ENCODE measurements around the gene AKT1S1.

- TF ChIP-seq CTCF (conservative IDR thresholded peaks at IDR 0.05; ENCODE audit: low read length) (no peak), EZH2phosphoT487 (IDR thresholded peaks at IDR 0.05; ENCODE audit: borderline replicate concordance, low read depth, low read length) (no peak)
Observed at GRCh38 chr19:49820125-49820524, 57.0 kb downstream of the AKT1S1 start.
